Sciatic nerve (tissue), 2 donors: Measurements from ENCODE around the gene CC2D1A. TPM values are rescaled to one million over a fixed set of nuclear protein-coding genes. Genes with fewer than 3 reads are reported as not detected.

Experiments
- ATAC-seq: fragments of 200-7000 bp; cut with Tn5 transposase; one replicate; pipeline ENCODE4 v1.9.1; 2020; ENCODE audit warnings: mild to moderate bottlenecking, moderate library complexity
- DNase-seq: peaks from one replicate; pipeline ENCODE4 v3.0.0-alpha.2; 2020; ENCODE audit warnings: low spot score
- intact Hi-C: fragments of 100-400 bp; cut with DNase I; formaldehyde crosslinking; loops from one replicate; pipeline ENCODE4 v1.14.2; 2022
- total RNA-seq: library from RNA; stranded (reverse); fragmentation: NEBNext Ultra II Directional; extraction: Animal tissue kit (Norgen Biotek cat#: 25700); gene quantifications from one replicate; pipeline ENCODE4 v1.2.1, GENCODE V29; 2021
- donor health status: DM: no; HTN: no; CAD: no.
- donor health status: DM: no; HTN: no; CAD: no.

The CC2D1A gene
- total RNA-seq, 1 donor from 2014 or later: 45.3 TPM

GRCh38 chr19:13929340-13929739, 23.3 kb downstream of the CC2D1A start:
- no peak for ATAC-seq
- intact Hi-C loops: no loop called here
- DNase-seq: no peak

GRCh38 chr19:13929956-13930355, 24.0 kb downstream of the CC2D1A start:
- no peak for DNase-seq
- intact Hi-C loops: no loop called here
- no peak for ATAC-seq

- intact Hi-C loops: no loop called here
- DNase-seq (no peak), ATAC-seq (peak; percentile 51)
Observed at GRCh38 chr19:13930402-13930801, 24.4 kb downstream of the CC2D1A start.

DNA sequence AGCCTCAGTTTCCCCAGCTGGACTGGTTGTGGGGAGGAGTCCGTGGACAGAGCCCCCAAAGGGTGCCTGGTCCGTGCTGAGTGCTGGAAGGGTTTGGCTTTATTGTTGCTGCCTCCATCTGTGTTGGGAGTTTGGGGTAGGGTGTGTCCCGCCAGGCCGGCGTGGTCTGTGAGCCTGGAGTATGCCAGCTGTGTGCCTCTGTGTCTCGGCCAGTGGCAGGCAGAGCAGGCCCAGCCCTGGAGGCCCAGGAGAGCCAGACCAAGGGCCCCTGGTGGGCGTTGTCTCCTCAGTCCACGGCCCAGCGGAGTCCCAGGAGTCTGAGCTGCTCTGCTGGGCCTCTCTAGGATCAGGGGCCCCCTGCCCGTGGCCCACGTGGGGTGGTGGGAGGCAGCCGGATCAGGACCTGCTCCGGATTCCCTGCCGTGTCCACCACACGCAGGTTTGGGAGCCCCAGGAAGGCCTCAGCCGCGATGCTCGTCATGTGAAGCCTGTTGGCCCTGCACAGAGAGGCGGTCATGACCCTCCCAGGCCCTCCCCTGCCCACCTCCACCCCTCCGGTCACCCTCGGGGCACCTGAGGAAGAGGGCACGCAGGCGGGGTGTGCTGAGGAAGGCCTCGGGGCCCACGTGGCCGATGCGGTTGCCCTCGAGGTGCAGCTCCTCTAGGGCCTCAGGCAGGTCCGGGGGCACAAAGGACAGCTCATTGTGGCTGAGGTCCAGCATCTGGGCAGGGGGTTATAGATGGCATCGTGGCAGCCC, 25.6 kb downstream of the CC2D1A start:
- ATAC-seq: peak; percentile 27
- intact Hi-C loops: no loop called here
- no peak for DNase-seq

- no peak for ATAC-seq
- no peak for DNase-seq
- intact Hi-C loops: no loop called here
Observed at GRCh38 chr19:13932149-13932637, 26.2 kb downstream of the CC2D1A start.

DNA sequence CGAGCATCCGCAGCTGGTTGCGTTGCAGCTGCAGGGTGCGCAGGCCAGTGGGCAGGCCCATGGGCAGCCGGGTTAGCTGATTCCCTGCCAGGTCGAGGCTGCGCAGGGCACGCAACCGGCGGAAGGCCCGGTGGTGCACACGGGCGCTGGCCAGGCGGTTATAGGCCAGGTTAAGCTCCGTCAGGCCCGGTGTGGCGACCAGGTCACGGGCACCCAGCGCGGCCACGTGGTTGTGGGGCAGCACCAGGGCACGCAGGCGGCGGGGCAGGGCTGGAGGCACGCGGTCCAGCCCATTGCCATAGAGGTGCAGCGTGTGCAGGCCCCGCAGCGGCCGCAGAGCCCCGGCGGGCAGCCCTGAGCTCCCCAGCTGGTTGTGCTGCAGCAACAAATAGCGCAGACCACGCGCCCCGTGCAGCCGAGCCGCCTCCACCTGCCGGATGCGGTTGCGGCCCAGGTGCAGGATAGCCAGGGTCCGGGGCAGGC, 27.0 kb downstream of the CC2D1A start:
- DNase-seq (no peak), ATAC-seq (no peak)
- intact Hi-C loops: no loop called here

DNA sequence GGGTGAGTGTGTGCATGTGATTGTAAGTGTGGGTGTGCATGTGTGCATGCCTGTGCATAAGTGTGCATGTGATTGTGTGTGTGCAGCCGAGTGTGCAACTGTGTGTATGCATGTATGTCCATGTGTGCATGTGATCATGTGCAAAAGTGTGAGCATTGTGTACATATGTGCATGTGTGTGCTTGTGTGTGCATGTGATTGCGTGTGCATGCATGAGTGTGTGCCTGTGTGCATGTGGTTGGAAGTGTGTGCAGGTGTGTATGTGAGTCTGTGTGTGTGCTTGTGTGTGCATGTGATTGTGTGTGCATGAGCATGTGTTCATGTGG, 28.7 kb downstream of the CC2D1A start:
- DNase-seq: no peak
- intact Hi-C loops: no loop called here
- ATAC-seq: no peak

- no peak for ATAC-seq
- DNase-seq: no peak
- intact Hi-C loops: no loop called here
Observed at GRCh38 chr19:13935765-13936510, 29.9 kb downstream of the CC2D1A start.

- intact Hi-C loops: no loop called here
- DNase-seq (no peak), ATAC-seq (peak; percentile 4)
Observed at GRCh38 chr19:13937479-13938300, 31.7 kb downstream of the CC2D1A start.

- DNase-seq (no peak), ATAC-seq (peak; percentile 94)
- intact Hi-C loops: no loop called here
Observed at GRCh38 chr19:13938301-13939064, 32.5 kb downstream of the CC2D1A start, which contains the start of gene PODNL1. Gene PODNL1, minus strand, starts transcription at chr19:13938417. Its CDS starts 236 bp downstream, at chr19:13938181.

DNA sequence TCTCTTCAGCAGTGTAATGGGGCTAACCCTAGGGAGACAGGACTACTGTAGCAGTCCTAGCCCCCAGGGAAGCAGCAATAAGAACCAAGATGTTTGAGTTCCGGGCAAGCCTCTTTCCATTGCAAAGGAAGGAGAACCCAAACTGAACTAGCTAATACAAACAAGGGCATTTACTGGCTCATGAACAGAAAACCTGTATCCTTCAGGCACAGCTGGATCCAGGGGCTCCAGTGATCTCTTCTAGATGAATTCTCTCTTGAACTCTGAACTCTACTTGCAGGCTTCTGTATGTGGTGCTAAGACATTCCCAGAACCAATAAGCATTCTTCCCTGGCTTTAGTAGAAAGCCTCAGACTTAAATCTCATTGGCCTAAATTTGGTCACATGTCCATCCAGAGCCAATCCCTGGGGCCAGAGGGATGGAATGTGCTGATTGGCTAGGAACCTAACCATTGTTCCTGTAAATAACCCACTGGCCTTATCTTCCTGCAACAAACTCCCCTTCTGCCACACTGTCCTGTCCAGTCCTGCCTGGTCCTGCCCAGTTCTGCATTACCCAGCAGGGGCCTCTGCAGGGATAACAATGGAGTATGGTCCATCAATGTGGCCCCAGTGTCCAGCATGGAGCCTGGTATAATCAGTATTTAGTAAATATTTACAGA, 36.2 kb downstream of the CC2D1A start:
- no peak for ATAC-seq
- intact Hi-C loops: no loop called here
- no peak for DNase-seq

- no peak for DNase-seq
- ATAC-seq: no peak
- intact Hi-C loops: no loop called here
Observed at GRCh38 chr19:13946414-13946813, 40.4 kb downstream of the CC2D1A start.

DNA sequence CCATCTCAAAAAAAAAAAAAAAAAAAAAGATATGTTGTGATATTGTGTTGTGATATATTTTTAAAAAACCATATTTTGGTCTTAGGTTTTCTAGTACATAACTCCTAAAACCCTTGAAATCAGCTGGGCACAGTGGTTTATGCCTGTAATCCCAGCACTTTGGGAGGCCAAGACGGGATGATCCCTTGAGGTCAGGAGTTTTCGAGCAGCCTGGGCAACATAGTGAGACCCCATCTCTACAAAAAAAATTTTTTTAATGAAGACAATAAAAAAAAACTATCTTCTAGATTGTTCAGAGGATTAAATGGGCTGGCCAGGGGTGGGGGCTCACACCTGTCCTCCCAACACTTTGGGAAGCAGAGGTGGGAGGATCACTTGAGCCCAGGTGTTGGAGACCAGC, 45.0 kb downstream of the CC2D1A start:
- intact Hi-C loops: no loop called here
- DNase-seq (no peak), ATAC-seq (no peak)

DNA sequence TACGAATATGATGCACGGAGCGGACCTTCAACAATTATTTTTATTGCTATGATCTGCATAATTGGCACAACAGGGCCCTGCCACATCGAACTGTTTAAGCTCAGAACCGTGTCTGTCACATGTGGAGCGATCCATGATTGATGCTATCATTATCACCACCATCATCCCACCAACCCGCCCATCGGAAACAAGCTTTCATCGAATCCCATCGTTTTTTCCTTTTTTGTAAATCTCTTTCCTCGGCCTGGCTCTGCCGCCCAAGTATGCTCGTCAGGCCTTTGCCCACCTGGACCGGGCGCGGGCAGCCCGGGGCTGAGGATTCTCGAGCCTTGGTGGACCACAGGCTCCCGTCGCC, 45.8 kb downstream of the CC2D1A start:
- intact Hi-C loops: no loop called here
- no peak for ATAC-seq

DNA sequence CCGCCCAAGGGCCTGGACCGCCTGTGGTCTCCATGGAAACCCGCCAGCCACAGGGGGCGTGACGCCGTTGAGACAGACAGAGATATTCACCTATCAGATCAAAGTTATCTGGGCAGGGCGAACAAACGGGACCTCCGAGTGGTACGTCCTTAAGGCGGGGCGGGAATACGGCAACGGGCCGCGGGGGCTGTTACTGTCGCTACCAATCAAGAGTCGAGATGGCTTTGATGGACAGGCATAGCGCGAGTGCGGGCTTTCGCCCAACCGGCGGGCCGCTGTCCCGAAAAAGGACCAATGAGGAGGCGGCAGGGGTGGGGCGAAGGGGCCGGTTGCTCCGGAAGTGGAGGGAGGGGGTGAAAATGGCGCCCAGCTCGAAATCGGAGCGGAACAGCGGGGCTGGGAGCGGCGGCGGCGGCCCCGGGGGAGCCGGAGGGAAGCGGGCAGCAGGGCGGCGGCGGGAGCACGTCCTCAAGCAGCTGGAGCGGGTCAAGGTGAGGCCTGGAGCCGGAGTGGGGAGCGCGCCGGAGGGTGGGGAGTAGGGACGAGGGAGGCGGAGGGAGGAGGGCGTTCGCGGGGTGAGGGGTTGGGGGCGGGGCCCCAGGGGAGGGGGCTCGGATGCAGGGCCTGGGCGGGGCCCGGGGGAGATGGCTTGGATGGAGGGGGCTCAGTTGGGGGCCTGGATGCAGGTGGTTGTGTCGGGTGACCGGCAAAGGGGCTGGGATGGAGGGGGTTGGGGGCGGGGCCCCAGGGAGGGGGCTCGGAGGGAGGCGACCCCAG, 46.3 kb downstream of the CC2D1A start, which contains the start of gene DCAF15:
Gene DCAF15, plus strand, starts transcription at position 356 of the 777 bp plus-strand sequence. Its CDS starts 4 bp downstream, at position 360.
- intact Hi-C loops: no loop called here

More for the DNA sequence above, 45.8 kb downstream of the CC2D1A start:
- no peak for DNase-seq

GRCh38 chr19:13952931-13953531, 47.0 kb downstream of the CC2D1A start:
- DNase-seq (no peak), ATAC-seq (peak; percentile 48)
- intact Hi-C loops: no loop called here

More for the DNA sequence above, 46.3 kb downstream of the CC2D1A start, which contains the start of gene DCAF15:
- DNase-seq (peak; percentile 99), ATAC-seq (peak; percentile 99)

GRCh38 chr19:13954185-13954584, 48.2 kb downstream of the CC2D1A start:
- intact Hi-C loops: no loop called here
- DNase-seq (no peak), ATAC-seq (no peak)
